Esophagus muscularis mucosa (tissue), 4 donors: ENCODE measurements around the gene FAM180B. TPM values are rescaled to one million over a fixed set of nuclear protein-coding genes. Genes with fewer than 3 reads are reported as not detected.

Source experiments
- DNase-seq: peaks from one replicate; pipeline ENCODE4 v3.0.0-alpha.2; 2017; ENCODE audit errors: extremely low spot score
- H3K27ac ChIP-seq, 4 donors: fragments of 200-600 bp; sonication (generic); replicated peaks in 1 of 4; 1 replicate in 3 of 4; 2 replicates in 1 of 4; pipeline ENCODE4 v1.5.1; 2016 to 2019; ENCODE audit warnings: mild to moderate bottlenecking in 1 of 4
- H3K27me3 ChIP-seq, 4 donors: fragments of 200-600 bp; sonication (generic); one replicate each; pipeline versions ENCODE4 v1.5.1 to v1.6.0; 2016 to 2019
- H3K36me3 ChIP-seq, 4 donors: fragments of 200-600 bp; sonication (generic); one replicate each; pipeline ENCODE4 v1.5.1; 2016 to 2019
- H3K4me1 ChIP-seq, 4 donors: fragments of 200-600 bp; sonication (generic); one replicate each; pipeline ENCODE4 v1.5.1; 2016 to 2019
- H3K4me3 ChIP-seq, 4 donors: fragments of 200-600 bp; sonication (generic); 1 replicate in 2 of 4; 2 replicates in 2 of 4; pipeline ENCODE4 v1.5.1; 2016 to 2019; ENCODE audit warnings: mild to moderate bottlenecking in 4 of 4, moderate library complexity in 1 of 4
- H3K9me3 ChIP-seq, 4 donors: fragments of 200-600 bp; sonication (generic); 1 replicate in 3 of 4; 2 replicates in 1 of 4; pipeline ENCODE4 v1.5.1; 2016 to 2019
- CTCF ChIP-seq, 3 experiments: fragments of 200-600 bp in 2 of 3; fragments of 450-650 bp in 1 of 3; sonication (generic) in 2 of 3; IDR thresholded peaks; one replicate each; pipeline ENCODE4 v1.5.1; 2017 to 2019; ENCODE audit warnings: antibody characterized with exemption in 3 of 3, mild to moderate bottlenecking in 2 of 3, moderate library complexity in 1 of 3
- EP300 ChIP-seq: sonication (generic); formaldehyde crosslinking; IDR thresholded peaks from one replicate; pipeline ENCODE4 v1.6.1; 2017; ENCODE audit warnings: antibody characterized with exemption
- POLR2A ChIP-seq: fragments of 450-650 bp; IDR thresholded peaks from one replicate; pipeline ENCODE4 v1.6.1; 2017; ENCODE audit warnings: antibody characterized with exemption, moderate library complexity, mild to moderate bottlenecking, low read depth
- POLR2AphosphoS5 ChIP-seq, 2 donors: sonication (generic); formaldehyde crosslinking; IDR thresholded peaks; one replicate each; pipeline ENCODE4 v1.6.1; 2017; ENCODE audit warnings: antibody characterized with exemption in 2 of 2
- WGBS: methylation state at CpG from one replicate; pipeline ENCODE4 v1.1.5; 2018; 5-methylcytosine and 5-hydroxymethylcytosine counted together
- intact Hi-C: fragments of 100-400 bp; cut with DNase I; formaldehyde crosslinking; loops from one replicate; pipeline ENCODE4 v1.15.1; 2023
- total RNA-seq, 4 donors: library from RNA; depleted of rRNA; stranded (reverse); fragments of >200 nt; gene quantifications; one replicate each; pipeline versions ENCODE4 v1.1.0 to v1.2.1, GENCODE V29; 2016

Gene FAM180B
- total RNA-seq, 4 donors from 2014 or later: 0.66 to 0.80 TPM; not detected in 2

DNA sequence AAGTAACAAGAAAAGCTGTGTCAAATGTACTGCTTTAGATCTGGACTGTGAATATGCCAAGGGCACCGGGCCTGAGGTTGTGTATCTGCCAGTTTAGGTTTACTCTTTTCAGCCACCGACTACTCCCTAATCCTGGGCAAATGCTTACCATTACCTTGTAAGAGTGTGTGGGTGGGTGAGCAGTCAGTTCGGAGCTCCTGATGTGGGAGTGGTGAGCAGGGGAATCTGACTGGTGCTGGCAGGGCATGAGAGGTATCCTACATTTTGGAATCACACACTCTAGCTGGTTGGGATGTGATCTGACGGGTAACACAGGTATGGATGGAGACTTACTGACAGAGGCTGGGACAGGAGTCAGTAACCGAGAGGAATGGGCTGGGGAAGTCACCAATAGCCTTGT lies 2.6 kb upstream of the FAM180B start:
- TF ChIP-seq POLR2A (no peak), CTCF (IDR thresholded peaks at IDR 0.05) (no peak), EP300 (no peak), POLR2AphosphoS5 (IDR thresholded peaks at IDR 0.05) (no peak)
- 81% methylated on average over 5 of the region's 5 CpGs for WGBS
- intact Hi-C loops: no loop called here
- Histone ChIP-seq H3K27ac (no peak overlapping the region), H3K9me3 (no peaks in the 10 kb centered on the region), H3K36me3 (peaks cover 47 to 59% (median 53%) of the 10 kb centered on the region in 4 donors), H3K4me3 (no peak overlapping the region), H3K27me3 (peaks cover 0 to under 1% (median 0%) of the 10 kb centered on the region in 4 donors), H3K4me1 (peaks cover 11 to 34% (median 28%) of the 10 kb centered on the region in 4 donors)
- DNase-seq: no peak

DNA sequence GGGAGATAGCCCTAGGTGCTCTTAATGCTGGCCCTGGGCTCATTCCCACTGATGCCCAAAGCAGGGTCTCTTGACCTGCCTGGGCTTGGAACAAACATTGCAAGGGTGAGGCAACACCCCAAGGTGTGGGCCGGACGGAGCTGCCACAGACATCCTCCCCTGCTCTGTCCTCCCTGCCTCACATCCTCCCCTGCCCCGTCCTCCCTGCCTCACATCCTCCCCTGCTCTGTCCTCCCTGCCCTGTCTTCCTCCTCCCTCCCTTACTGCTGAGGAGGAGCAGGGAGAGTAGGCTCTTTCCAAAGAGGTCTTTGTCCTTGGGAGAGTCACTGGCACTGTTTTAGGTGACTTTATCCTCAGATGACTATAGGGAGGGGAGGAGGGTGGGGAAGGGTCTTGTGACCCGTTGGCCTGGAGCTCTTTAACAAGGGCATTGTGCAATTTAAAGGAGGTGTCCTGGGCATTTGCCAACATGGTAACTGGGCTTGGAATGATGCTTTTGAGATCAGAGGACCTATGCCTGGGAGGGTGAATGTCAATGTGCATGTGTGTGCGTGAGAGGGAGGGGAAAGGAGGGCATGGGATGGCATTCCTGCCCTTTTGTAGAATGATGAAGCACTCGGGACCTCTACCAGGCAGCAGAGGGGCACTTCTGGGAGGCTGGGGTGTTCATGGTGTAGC lies 700 bp downstream of the FAM180B start:
- peaks cover 0 to 33% (median 13%) of the 10 kb centered on the region in 4 donors for H3K27me3 ChIP-seq
- H3K4me1 ChIP-seq: peaks cover 0 to 28% (median 22%) of the 10 kb centered on the region in 4 donors
- H3K27ac ChIP-seq: peak overlapping the region in 1 of 4 donors; percentile 18
- no peak overlapping the region for H3K4me3 ChIP-seq
- 66% methylated on average over 6 of the region's 6 CpGs for WGBS
- H3K9me3 ChIP-seq: no peaks in the 10 kb centered on the region
- DNase-seq: no peak
- intact Hi-C loops: no loop called here
- TF ChIP-seq POLR2A (no peak), EP300 (no peak), CTCF (IDR thresholded peaks at IDR 0.05) (no peak), POLR2AphosphoS5 (IDR thresholded peaks at IDR 0.05) (no peak)
- H3K36me3 ChIP-seq: peaks cover 30 to 40% (median 34%) of the 10 kb centered on the region in 4 donors

GRCh38 chr11:47587723-47588326 lies 1.3 kb downstream of the FAM180B start:
- peak overlapping the region in 1 of 4 donors; percentile 18 for H3K27ac ChIP-seq
- no peak overlapping the region for H3K4me3 ChIP-seq
- peaks cover 23 to 34% (median 27%) of the 10 kb centered on the region in 4 donors for H3K36me3 ChIP-seq
- peaks cover 0 to 28% (median 22%) of the 10 kb centered on the region in 4 donors for H3K4me1 ChIP-seq
- no peak for DNase-seq
- H3K9me3 ChIP-seq: no peaks in the 10 kb centered on the region
- WGBS: no CpG with 5 or more reads among the region's 14 CpGs
- intact Hi-C loops: no loop called here
- H3K27me3 ChIP-seq: peaks cover 0 to 40% (median 16%) of the 10 kb centered on the region in 4 donors
- TF ChIP-seq CTCF (IDR thresholded peaks at IDR 0.05) (no peak), POLR2A (no peak), POLR2AphosphoS5 (IDR thresholded peaks at IDR 0.05) (no peak), EP300 (no peak)

DNA sequence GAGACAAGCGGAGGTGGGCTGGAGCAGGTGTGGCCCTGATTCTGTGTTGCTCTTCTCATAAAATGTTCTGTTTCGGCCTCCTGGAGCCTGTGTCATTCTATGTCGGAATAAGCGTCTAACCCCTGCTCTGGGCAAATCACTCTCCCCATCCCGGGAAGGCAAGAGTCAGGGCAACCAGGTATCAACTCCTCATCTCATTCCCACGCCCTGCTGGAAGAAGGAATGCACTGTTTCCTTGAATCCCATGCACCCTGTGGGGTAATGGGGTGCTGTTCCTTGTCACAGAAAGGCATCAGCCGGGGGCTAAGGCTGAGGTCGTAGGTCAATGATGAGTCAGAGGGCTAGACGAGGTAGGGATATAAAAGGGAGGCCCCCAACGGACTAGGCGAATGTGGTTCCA lies 2.6 kb downstream of the FAM180B start:
- no peak for DNase-seq
- intact Hi-C loops: no loop called here
- Histone ChIP-seq H3K4me3 (peak overlapping the region; percentile 41 to 60 (median 50)), H3K4me1 (peaks cover 6 to 37% (median 31%) of the 10 kb centered on the region in 4 donors), H3K9me3 (no peaks in the 10 kb centered on the region), H3K27ac (peak overlapping the region in 3 of 4 donors; percentile 35 to 44 (median 36)), H3K36me3 (peaks cover 10 to 21% (median 14%) of the 10 kb centered on the region in 4 donors), H3K27me3 (peaks cover 0 to 53% (median 28%) of the 10 kb centered on the region in 4 donors)
- 80% methylated on average over 11 of the region's 11 CpGs for WGBS
- no peak for TF ChIP-seq POLR2A
- TF ChIP-seq EP300: no peak
- TF ChIP-seq CTCF (IDR thresholded peaks at IDR 0.05): no peak
- TF ChIP-seq POLR2AphosphoS5 (IDR thresholded peaks at IDR 0.05): no peak
